8988T (cell line): ENCODE results near the gene PBX1.
"Not testable (repeated sequence)": the region's sequence is repeated elsewhere in the genome, so short reads cannot be mapped to it uniquely, and the experiment has no call there.

Source experiments
- DNase-seq: peaks from one replicate; pipeline ENCODE4 v3.0.0; 2011

The PBX1 gene

GRCh38 chr1:164645921-164646320 is 86.9 kb downstream of the PBX1 start:
- no peak for DNase-seq

GRCh38 chr1:164647211-164647610 is 88.2 kb downstream of the PBX1 start:
- no peak for DNase-seq

GRCh38 chr1:164648636-164649035 is 89.7 kb downstream of the PBX1 start:
- DNase-seq = no peak

DNA sequence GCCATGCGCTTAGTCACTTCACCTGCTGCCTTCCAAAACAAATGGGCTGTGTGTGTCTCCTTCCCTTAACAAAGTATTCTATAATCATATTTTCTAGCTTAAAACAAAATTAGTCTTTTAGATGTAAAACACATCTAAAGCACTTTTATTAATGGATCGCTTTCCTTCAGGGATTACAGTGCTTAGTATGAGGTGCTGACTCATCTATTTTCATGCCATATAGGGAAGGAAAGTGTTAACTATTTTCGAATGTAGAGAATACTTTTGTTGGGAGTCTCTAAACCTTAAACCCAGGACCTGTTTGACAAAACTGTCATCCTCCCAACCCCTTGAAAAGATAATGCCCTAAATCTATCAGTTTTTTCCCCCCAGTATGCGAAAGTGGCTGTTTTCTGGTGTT is 90.2 kb downstream of the PBX1 start:
- no peak for DNase-seq

DNA sequence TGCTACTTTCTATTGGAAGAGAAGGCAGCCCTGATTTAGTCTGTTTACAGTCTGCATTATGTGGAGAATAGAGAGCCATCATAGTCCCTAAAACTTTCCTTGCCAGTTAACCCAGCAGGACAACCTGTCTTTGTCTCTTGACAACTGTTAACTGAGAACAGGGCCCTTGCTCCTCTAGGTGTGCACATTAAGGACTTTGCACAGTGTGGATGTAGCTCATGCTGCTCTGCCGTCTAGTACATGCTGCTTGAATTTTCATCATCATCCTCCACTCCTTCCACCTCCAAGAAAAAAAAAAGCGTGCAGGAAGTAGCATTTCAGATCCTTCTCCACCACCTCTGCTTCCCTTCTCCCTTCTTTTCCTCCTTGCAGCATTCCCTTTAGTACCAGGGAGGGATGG is 91.5 kb downstream of the PBX1 start:
- no peak for DNase-seq

DNA sequence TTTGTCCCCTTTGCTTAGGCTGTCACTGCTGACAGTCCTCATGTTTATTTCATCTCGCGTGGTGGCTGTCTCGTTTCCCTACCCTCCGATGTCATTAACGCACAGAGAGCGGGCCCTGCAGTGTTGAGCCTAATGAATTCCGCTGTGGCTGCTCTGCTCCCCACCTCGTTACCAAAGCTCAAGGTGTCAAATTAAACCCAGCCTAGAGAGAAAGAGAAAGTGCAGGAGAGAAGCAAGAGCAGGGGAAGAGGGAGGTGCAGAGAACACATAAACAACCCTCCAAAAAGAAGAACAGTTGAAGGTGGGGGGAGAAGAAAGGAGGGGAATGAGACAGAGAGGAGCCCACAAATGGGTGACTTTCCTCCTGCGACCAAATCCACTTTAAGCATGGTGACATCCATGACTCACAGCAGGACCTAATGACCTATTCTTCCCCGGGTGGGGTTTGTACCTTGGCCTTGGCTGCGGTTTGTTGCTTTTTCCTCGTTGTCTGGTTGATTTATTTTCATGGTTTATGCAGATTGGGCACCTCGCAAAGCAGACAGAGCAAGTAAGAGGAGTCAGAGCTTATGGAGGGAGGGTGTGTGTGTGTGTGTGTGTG is 92.5 kb downstream of the PBX1 start:
- no peak for DNase-seq

DNA sequence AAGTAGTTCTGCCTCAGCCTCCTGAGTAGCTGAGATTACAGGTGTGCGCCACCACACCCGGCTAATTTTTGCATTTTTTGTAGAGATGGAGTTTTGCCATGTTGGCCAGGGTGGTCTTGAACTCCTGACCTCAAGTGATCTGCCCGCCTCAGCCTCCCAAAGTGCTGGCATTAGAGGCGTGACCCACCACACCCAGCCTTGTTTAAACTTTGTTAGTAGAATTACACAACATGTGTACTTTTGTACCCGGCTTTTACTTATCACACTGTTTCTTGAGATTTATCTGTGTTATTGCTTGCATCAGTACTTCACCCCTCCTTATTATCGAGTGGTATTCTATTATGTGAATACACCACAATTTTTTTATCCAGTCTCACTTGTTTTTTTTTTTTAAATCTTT is 94.0 kb downstream of the PBX1 start:
- DNase-seq = not testable (repeated sequence)

GRCh38 chr1:164653705-164654104 is 94.7 kb downstream of the PBX1 start:
- no peak for DNase-seq

DNA sequence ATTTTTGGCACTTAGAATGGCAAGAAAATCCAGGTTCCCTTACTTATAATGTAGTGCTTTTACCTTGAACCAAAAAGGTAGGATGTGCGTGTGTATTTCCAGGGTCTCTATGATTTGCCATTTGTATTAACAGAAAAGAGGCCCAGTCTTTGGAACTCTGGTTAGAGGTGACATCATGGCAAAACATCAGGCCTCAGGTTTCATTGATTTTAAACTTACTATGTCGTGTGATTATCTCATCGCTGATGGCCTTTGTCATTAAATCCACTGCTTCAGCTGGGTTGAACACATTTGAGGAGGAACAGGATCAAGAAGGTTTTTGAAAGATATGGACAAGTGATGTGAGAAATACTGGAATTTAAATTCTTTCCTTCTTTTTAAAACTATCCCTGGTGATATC is 95.2 kb downstream of the PBX1 start:
- DNase-seq = no peak

GRCh38 chr1:164658864-164659263 is 99.9 kb downstream of the PBX1 start:
- DNase-seq = no peak

- DNase-seq = no peak
These were observed 100.8 kb downstream of the PBX1 start for GRCh38 chr1:164659621-164660411.

- no peak for DNase-seq
These were observed 101.4 kb downstream of the PBX1 start for GRCh38 chr1:164660412-164660772.

DNA sequence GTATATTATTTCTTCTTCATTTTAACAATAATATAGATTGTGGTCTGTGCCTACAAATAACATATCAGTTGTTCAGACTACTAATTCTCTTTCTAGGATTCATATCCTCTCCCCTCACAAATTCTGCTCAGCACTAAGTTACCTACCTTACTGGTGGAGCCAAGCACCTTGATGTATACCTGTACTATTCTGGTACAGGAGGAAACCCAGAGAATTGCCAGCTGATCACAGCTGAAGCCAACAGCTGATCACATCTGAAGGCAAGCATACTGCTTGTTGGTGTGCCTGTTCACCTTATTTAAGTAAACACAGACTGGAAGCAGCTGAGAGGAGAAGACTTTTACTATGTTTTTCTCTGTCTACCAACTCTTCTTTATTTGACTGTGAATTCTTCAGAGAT is 101.8 kb downstream of the PBX1 start:
- DNase-seq = no peak

GRCh38 chr1:164662462-164662861 is 103.5 kb downstream of the PBX1 start:
- DNase-seq = no peak

DNA sequence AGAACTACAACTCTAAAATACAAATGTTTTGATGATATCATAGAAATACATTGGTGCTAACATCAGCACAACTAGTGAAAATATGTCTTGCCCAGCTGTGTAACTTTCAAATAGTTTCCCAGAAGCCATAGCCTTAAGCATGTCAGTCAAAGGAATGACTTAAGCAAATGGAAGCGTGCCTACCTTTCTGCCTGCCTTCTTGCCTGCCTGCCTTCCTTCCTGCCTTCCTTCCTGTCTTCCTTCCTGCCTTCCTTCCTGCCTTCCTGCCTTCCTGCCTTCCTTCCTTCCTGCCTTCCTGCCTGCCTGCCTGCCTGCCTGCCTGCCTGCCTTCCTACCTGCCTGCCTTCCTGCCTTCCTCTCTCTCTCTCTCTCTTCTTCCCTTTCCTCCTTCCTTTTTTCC is 104.0 kb downstream of the PBX1 start:
- no peak for DNase-seq

DNA sequence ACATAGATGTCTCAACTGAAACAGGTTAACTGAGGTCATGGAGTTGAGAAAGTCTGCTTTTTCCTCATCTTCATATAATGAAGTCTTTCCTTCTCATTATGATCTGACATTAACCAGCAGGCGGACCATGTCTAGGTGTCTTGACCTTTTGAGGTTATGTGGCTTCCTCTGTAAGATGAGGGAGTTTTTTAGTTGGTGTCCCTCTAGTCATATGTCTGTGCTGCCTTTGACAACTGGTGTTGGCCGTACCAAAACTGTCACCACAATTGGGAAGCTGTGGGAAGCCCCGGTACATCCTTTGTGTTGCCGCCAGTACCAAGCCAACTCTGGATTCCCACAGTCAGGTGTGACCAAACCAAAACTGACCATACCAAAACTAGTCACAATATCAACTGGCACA is 105.1 kb downstream of the PBX1 start:
- DNase-seq = no peak

DNA sequence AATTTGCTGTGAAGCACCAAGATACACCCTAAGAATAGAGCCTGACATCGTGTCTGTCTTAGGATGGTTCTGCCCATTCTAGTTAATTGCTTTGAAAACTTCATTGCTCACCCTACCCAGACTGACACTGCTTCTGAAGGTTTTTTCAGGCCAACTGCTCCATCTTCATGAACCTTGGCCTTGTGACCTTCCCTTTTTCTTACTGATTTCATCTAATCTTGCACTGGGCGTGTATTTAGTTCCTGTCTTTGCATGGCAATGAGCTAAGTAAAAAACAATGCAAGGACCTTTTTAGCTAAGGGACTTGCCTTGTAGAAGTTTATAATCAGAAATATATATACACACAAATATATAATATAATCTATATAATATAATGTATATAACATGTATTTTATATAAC is 108.0 kb downstream of the PBX1 start:
- DNase-seq = no peak

GRCh38 chr1:164667600-164667999 is 108.6 kb downstream of the PBX1 start:
- no peak for DNase-seq

GRCh38 chr1:164668491-164669400 is 109.8 kb downstream of the PBX1 start:
- DNase-seq = no peak

- no peak for DNase-seq
These were observed 111.0 kb downstream of the PBX1 start for GRCh38 chr1:164670026-164670425.

DNA sequence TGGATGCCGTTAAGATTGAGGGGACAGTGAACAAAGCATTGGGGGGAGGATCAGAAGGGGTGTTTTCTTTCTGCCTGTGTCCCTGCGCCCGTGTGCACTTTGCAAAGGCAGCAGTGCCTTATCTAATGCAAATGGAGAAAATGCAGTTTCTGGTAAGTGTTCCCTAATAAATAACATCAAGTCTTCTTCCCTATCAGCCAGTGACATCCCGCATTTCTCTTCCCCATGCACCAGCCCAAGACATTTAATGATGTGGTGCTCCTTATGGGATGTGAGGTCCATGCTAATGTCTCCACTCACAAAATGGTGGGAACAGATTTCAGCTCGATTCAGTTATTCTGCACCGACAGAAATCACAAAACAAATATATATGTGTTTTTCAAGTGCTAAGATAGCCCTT is 111.8 kb downstream of the PBX1 start:
- no peak for DNase-seq

DNA sequence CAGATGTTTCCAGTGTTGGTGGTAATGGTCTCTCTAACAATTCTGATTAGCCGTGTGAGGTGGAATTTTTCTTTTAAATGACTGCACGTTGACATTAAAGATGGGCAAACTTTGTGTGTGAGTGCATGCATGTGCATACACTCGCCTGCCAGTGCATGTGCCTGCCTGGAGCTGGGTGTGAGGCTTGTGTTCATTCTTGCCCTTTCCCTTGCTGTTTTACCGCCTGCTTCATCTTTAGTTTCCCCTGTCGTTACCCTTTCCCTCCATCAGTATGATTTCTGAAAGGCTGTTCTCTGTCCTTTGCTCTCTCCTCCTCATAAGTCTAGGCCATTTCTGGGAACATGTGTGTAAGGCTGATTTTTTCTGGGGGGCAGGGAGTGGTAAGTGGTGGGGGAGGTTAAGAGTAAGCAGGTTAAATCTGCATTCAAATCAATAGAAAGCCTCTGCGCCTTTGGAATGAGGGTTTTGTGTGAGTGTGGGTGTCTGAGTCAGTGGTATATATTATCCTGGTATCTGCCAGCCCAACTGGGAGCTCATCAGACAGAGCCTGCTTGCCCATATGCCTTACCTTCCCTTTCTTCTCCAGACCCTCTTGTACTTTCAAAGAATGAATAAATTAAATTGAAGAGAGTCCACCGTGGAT is 112.5 kb downstream of the PBX1 start:
- no peak for DNase-seq

DNA sequence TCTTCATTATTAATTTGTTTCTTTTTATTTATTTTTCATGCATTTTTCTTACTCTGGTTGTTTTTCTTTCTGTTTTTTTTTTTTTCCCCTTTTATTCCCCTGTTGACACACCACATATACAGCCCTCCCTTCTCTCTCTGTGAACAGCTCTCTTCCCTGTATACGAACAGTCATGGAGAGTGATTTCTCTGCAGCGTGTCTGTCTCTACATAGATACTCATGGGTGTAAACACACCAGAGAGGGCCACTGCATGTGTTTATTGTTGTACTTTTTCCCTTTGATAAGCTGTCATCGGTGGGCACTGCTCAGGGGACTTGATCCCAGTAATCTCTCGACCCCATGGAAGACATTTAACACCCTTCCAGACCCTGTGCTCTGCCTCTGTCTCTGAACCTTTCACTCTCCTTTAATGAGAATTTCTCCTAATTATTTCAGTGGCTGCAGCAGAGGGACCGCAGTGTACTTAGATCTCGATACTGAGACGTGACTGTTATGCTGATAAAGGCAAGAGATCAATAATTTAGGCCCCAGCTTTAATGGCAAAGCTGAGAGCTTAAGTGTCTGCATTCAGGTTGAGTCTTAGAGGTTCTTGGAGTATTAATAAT is 113.1 kb downstream of the PBX1 start:
- no peak for DNase-seq
